Glomerular visceral epithelial cell (primary cell): ENCODE data around the gene PIGS.
A peak's percentile ranks its signal among the peaks of the same experiment; 100 is the strongest.
"Not testable (repeated sequence)": the region's sequence is repeated elsewhere in the genome, so short reads cannot be mapped to it uniquely, and the experiment has no call there.

Experiments used
- DNase-seq: peaks from one replicate; pipeline ENCODE4 v3.0.0-alpha.2; 2016; ENCODE audit errors: extremely low spot score

PIGS gene

DNA sequence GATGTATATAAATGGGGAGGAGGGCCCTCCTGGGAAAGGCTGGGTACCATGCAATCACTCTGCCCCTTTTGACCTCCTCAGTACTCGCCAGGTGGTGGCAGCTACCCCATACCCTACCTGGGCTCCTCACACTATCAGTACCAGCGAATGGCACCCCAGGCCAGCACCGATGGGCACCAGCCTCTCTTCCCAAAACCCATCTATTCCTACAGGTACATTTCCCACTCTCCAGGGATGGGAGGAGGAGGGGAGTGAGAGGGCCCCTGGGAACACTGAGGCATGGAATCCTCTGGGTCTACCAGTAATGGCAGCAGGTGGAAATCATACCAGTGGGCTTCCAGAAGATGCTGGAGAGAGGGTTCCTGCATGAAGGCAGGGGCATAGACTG is 42.3 kb downstream of the PIGS start:
- no peak for DNase-seq

- no peak for DNase-seq
Measured at GRCh38 chr17:28528327-28529012, 42.9 kb downstream of the PIGS start.

GRCh38 chr17:28527859-28528258 is 43.5 kb downstream of the PIGS start:
- DNase-seq = no peak

DNA sequence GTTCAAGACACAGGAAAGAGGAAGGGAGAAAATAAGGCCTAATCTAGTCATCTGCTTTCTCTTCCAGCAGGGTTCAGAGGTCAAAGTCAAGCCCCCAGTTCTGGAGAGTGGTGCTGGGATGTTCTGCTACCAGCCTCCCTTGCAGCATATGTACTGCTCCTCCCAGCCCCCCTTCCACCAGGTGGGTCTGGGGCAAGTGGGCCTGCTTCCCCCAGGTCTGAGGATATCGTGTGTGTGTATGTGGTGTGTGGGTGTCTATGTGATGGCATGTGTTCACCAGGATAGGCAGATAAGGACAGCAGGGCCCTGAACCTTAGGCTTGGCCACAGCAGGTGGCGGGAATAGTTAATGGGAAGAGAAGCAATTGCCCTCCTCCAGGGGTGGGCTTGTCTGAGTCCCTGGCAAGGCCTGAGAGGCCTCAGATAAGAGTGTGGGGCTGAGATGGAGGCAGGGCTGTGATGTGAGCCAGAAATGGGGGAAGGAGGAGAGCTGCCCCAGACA is 44.1 kb downstream of the PIGS start:
- no peak for DNase-seq

- DNase-seq = no peak
Measured at GRCh38 chr17:28526381-28526780, 44.9 kb downstream of the PIGS start.

DNA sequence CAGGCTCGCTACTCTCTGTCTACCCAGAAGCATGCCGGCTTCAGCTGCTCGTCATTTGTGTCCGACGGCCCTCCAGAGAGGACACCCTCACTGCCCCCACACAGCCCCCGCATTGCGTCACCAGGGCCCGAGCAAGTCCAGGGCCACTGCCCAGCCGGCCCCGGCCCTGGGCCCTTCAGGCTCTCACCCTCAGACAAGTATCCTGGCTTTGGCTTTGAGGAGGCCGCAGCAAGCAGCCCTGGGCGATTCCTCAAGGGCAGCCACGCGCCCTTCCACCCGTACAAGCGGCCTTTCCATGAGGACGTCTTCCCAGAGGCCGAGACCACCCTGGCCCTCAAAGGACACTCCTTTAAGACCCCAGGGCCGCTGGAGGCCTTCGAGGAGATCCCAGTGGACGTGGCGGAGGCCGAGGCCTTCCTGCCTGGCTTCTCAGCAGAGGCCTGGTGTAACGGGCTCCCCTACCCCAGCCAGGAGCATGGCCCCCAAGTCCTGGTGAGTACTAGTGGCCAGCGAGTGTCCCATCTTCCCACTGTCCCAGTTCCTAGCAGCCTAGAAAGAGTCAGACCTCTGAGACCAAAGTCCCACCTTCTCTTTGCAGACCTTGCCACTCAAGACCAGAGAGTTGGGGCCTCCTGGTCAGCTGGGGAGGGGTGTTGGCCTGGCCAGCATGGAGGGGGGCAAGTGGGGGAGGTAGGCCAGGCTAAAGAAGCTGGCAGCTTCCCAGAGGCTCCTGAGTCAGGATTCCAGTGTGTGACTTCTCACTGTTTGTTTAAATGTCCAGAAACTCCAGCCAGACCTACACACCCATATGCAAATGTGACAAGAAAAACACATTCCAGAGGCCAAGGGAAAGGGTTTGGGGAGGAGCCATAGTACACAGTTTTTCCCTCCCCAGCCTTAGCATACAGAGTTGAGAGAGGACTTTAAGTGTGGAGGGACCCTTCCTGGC is 46.6 kb downstream of the PIGS start:
- peak; percentile 59 for DNase-seq

DNA sequence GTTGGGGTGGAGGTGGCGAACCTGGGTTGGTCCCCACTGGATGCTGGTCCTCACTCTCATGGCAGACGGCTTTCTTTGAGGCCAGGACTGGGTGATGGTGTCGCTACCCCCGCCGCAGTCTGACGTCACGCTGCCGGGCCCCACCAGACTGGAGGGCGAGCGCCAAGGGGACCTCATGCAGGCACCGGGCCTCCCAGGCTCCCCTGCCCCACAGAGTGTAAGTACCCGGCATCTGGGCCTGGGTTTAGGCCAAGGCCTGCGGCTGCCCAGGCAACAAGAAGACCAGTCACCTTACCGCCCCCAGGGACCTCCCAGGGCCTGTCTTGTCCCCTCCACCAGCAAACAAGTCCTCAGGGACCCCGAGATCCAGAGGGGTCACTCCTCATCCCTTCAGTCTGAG is 47.4 kb downstream of the PIGS start:
- DNase-seq = no peak

DNA sequence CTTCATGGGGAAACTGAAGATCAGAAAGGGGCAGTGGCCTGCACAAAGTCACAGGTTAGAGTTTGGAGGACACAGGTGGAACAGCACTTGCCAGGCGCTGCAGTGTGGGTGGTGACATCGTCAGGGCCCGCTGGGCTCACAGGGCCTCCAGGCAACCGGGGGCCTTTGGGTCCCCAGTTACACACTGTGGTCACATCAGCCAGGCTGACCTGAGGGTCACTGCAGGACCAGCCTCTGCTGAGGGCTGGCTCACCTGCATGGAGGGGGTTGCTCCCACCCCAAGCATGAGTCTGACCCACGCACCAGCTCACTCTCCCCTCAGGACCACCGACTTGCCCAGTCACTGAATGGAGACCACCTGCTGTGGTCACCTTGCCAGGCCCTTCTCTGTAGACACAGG is 48.1 kb downstream of the PIGS start:
- DNase-seq = no peak

- not testable (repeated sequence) for DNase-seq
Measured at GRCh38 chr17:28522281-28522680, 49.0 kb downstream of the PIGS start.

DNA sequence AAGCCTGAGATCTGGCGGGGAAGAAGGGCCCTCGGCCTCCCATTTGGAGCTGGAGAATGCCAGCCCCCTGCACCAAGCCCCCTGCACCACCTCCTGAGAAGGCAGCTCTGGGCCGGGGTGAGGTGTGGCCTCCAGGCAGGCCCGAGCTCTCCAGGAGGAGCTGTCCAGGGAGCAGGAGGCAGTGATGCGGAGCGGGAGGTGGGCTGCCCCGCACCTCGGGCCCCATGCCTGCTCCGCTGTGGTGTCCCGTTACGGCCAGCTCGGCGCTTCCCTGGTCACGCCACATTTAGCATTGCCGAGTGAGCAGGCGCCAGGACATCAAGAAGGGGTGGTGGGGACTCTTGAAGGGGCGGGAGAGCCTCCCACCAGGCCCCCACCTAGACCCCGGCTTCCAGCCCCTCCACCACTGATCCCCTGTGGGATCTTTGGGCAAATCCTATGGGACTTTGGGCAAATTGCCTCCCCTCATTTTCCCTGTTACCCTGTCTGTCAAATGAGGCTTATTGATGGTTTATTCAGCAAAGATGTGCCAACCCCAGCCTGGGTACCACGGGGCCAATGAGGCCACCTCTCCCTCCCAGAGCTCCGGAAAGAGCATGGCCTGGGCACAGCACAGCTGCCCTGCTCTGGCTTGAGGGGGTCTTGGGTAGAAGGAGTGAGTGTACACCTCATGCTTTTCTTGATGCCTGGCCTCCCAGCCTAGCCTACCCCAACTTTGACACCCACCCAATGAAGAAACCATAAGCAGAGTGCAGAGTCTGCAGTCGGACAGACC is 49.8 kb downstream of the PIGS start:
- no peak for DNase-seq

DNA sequence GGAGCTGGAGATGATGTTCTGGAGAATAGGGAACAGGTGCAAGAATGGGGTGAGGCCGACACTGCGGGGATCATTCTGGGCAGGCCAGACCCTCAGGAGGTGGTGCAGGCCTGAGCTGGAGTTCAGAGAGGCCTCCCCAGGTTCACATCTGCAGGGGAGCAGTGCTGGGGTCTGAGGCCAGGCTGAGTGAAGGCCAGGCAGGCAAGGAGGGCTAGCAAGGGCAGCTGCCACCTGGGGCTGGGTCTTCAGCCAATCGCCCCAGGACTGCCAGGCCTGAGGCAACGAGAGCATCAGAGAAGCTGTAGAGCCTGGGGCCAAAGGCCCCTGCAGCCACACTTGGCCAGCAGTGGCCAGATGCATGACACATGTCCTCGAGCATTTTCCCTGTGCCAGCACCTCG is 50.6 kb downstream of the PIGS start:
- no peak for DNase-seq

- DNase-seq = no peak
Measured at GRCh38 chr17:28519236-28519635, 52.1 kb downstream of the PIGS start.

DNA sequence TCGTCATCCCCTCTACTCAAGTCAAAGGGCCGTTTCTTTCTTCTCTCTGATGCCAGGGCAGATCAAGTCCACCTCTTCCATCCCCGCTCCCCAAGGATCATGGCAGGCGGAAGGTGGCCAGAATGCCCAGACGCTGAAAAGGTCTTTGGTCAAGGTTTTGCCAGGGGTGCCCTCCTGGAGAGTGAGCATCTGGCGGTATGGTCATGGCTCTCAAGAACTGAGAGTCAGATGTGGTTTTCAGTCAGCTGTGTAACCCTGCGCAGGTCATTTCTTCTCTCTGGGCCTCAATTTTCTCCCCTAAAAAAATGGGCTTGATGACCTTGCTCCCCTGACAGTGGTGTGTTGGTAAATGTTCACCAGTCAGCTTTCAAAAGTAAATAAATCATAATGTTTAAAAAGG is 52.7 kb downstream of the PIGS start:
- no peak for DNase-seq

DNA sequence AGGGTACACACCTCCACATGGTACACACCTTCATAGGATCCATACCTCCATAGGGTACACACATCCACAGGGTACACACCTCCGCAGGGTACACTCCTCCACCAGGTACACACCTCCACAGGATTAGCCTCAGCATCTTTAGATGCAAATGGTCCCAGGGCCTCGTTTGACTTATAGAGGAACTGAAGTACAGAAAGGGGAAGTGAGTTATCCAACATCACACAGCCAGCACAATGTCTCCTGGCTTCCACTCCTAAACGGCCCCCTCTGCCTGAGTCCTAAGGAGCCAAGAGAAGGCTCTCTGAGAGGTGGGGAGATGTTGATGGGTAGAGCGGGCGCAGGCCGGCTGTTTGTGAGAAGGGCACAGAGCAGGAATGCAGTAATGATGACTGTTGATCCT is 53.2 kb downstream of the PIGS start:
- no peak for DNase-seq

DNA sequence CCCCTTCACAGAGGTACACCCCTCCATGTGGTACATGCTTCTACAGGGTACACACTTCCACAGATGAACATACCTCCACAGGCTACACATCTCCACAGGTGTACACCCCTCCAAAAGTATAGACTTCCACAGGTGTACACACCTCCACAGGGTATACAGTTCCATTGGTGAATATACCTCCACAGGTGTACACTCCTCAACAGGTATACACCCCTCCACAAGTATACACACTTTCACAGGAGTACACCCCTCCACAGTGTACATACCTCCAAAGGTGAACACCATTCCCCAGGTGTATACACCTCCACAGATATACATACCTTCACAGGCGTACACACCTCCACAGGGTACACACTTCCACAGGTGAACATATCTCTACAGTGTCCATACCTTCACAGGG is 55.8 kb downstream of the PIGS start:
- DNase-seq = no peak

GRCh38 chr17:28514561-28515002 is 56.7 kb downstream of the PIGS start:
- no peak for DNase-seq

- DNase-seq = no peak
Measured at GRCh38 chr17:28513476-28513875, 57.8 kb downstream of the PIGS start.

- no peak for DNase-seq
Measured at GRCh38 chr17:28511858-28512461, 59.4 kb downstream of the PIGS start.

DNA sequence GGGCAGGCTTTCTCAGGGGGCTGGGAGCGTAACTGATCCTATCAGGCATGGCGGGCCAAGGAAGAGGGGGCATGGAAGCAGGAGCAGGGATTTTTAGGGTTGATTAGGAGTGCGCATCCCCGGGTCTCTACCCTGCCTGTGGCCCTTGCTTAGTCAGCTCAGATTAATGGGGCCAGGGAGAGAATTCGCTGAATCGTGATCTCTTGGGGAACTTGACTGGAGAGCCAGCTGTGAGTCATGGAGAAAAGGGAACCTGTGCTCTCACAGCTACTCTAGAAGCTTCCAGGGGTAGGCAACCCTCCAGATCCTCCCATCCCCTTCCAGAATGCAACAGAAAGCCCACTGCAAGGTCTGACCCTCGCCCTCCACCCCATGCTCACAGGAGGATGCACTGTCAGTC is 61.5 kb downstream of the PIGS start:
- no peak for DNase-seq

DNA sequence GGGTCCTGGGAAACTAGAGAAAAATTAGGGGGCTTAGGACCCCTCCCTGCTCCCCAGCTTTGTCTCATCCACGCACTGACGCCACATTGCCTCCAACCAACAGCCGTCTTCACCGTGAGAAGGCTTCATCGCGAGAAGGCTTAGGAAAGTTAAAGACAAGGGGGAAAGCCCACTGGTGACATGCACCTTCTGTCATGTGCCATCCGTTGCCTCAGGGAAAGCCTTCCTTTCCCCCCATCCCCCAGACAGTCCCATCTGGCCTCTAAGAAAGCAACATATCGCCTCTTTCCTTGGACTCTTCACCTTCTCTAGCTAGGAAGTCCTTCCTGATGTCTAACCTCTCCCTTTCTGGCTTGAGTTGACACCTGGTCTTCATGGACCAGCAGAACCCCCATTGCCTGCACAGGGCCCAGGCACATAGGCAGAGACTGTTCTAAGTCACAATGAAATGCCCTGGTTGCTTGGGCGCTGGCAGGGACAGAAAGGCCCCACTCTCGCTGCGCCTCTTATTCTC is 63.1 kb downstream of the PIGS start:
- no peak for DNase-seq

DNA sequence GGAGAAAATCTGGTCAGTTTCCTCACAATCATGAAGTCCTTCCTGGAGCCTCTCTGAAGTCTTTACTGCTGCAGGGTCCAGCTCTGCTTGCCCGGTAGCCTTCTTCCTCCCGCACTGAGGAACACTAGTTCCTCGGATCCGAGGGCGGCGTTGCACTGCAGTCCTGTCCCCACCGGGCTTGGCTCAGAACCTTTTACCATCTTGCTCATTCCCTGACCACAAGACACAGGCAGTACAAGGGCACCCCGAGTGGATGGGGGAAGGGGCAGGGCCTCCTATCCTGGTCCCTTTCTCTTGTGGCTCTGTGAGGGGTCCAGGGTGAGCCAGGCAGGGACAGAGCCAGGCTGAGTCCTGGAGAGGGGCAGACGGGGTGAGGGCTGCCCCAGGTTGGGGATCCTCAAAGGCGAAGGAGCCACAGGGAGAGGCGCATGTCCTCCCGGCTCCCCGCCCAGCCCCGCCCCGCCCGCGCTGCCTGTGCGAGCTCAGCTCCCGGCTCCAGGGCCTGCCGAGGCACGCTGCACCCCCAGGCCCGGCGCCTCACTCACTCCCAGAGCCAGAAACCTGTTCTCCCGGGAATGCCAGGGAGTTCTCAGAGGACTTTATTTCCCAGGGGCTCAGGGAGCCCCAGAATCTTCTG is 63.6 kb downstream of the PIGS start:
- DNase-seq = no peak
